Fibroblast of upper back skin (primary cell): ENCODE data around the gene MMP1.

Experiments
- DNase-seq: peaks from one replicate; pipeline ENCODE4 v3.0.0-alpha.2; 2013

Gene MMP1

GRCh38 chr11:102798012-102798746 lies at the start of gene MMP1:
MMP1 (minus strand) TSS chr11:102798160; CDS start chr11:102798092, 68 bp downstream.
- peak; percentile 85 for DNase-seq

- peak; percentile 73 for DNase-seq
These were observed 48.3 kb upstream of the MMP1 start for GRCh38 chr11:102846292-102846691.

- DNase-seq = peak; percentile 75
These were observed 45.5 kb upstream of the MMP1 start, which contains the start of gene MMP3 for GRCh38 chr11:102843489-102843888. MMP3 (minus strand) TSS chr11:102843609; CDS start chr11:102843546, 63 bp downstream.

GRCh38 chr11:102842930-102843329 lies 45.0 kb upstream of the MMP1 start:
- DNase-seq = no peak

GRCh38 chr11:102840018-102840417 lies 42.1 kb upstream of the MMP1 start:
- DNase-seq = no peak

- no peak for DNase-seq
These were observed 39.7 kb upstream of the MMP1 start for GRCh38 chr11:102837646-102838045.

- DNase-seq = peak; percentile 76
These were observed 39.2 kb upstream of the MMP1 start for GRCh38 chr11:102837156-102837555.

GRCh38 chr11:102836290-102836875 lies 38.4 kb upstream of the MMP1 start:
- DNase-seq = peak; percentile 94

- peak; percentile 52 for DNase-seq
These were observed 35.8 kb upstream of the MMP1 start for GRCh38 chr11:102833731-102834130.

GRCh38 chr11:102832612-102833011 lies 34.7 kb upstream of the MMP1 start:
- no peak for DNase-seq

- DNase-seq = peak; percentile 78
These were observed 33.8 kb upstream of the MMP1 start for GRCh38 chr11:102831489-102832440.

- DNase-seq = no peak
These were observed 33.1 kb upstream of the MMP1 start for GRCh38 chr11:102831128-102831488.

- DNase-seq = peak; percentile 68
These were observed 32.2 kb upstream of the MMP1 start for GRCh38 chr11:102830001-102830727.

GRCh38 chr11:102829316-102830000 lies 31.5 kb upstream of the MMP1 start:
- no peak for DNase-seq

GRCh38 chr11:102824556-102824955 lies 26.6 kb upstream of the MMP1 start:
- DNase-seq = peak; percentile 28

GRCh38 chr11:102819491-102819890 lies 21.5 kb upstream of the MMP1 start:
- DNase-seq = no peak

- DNase-seq = no peak
These were observed 15.5 kb upstream of the MMP1 start for GRCh38 chr11:102813484-102813883.

- DNase-seq = no peak
These were observed 14.2 kb upstream of the MMP1 start for GRCh38 chr11:102812188-102812587.

GRCh38 chr11:102810950-102811660 lies 13.1 kb upstream of the MMP1 start:
- DNase-seq = peak; percentile 58

GRCh38 chr11:102809971-102810370 lies 12.0 kb upstream of the MMP1 start:
- no peak for DNase-seq

GRCh38 chr11:102807921-102808320 lies 10.0 kb upstream of the MMP1 start:
- DNase-seq = no peak
